ENCODE results near the gene PSD4.

Gene PSD4

GRCh38 chr2:113236367-113237159, 62.8 kb downstream of the PSD4 start:
- Histone ChIP-seq H3K9ac (ENCODE audit: low read depth, low read length, poor library complexity, severe bottlenecking) (no peak overlapping the region), H3K4me2 (ENCODE audit: low read depth, low read length, poor library complexity, severe bottlenecking) (no peak overlapping the region), H3K9me3 (ENCODE audit: insufficient read depth, low read depth, low read length) (no peaks in the 10 kb centered on the region), H3K4me3 (ENCODE audit: low read length, poor library complexity, severe bottlenecking) (no peak overlapping the region), H3F3A (ENCODE audit: low read depth) (no peaks in the 10 kb centered on the region), H3K27me3 (ENCODE audit: insufficient read depth, low read length, poor library complexity, severe bottlenecking) (no peaks in the 10 kb centered on the region), H3K36me3 (ENCODE audit: insufficient read depth, low read length) (no peaks in the 10 kb centered on the region), H4K20me1 (ENCODE audit: insufficient read depth, low read length, poor library complexity, severe bottlenecking) (no peaks in the 10 kb centered on the region), H3K4me1 (ENCODE audit: insufficient read depth, low read length, poor library complexity, severe bottlenecking) (peaks cover 13% of the 10 kb centered on the region), H3K79me2 (ENCODE audit: insufficient read depth, low read length) (no peaks in the 10 kb centered on the region), H2AFZ (ENCODE audit: low read length) (no peak overlapping the region), H3K9me2 (replicated peaks; ENCODE audit: low read depth, low read length) (no peaks in the 10 kb centered on the region)
- TF ChIP-seq, protein P1, sequence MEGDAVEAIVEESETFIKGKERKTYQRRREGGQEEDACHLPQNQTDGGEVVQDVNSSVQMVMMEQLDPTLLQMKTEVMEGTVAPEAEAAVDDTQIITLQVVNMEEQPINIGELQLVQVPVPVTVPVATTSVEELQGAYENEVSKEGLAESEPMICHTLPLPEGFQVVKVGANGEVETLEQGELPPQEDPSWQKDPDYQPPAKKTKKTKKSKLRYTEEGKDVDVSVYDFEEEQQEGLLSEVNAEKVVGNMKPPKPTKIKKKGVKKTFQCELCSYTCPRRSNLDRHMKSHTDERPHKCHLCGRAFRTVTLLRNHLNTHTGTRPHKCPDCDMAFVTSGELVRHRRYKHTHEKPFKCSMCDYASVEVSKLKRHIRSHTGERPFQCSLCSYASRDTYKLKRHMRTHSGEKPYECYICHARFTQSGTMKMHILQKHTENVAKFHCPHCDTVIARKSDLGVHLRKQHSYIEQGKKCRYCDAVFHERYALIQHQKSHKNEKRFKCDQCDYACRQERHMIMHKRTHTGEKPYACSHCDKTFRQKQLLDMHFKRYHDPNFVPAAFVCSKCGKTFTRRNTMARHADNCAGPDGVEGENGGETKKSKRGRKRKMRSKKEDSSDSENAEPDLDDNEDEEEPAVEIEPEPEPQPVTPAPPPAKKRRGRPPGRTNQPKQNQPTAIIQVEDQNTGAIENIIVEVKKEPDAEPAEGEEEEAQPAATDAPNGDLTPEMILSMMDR (conservative IDR thresholded peaks at IDR 0.05; ENCODE audit: low read length), result no peak
- TF ChIP-seq EZH2phosphoT487 (IDR thresholded peaks at IDR 0.05; ENCODE audit: borderline replicate concordance), result no peak

DNA sequence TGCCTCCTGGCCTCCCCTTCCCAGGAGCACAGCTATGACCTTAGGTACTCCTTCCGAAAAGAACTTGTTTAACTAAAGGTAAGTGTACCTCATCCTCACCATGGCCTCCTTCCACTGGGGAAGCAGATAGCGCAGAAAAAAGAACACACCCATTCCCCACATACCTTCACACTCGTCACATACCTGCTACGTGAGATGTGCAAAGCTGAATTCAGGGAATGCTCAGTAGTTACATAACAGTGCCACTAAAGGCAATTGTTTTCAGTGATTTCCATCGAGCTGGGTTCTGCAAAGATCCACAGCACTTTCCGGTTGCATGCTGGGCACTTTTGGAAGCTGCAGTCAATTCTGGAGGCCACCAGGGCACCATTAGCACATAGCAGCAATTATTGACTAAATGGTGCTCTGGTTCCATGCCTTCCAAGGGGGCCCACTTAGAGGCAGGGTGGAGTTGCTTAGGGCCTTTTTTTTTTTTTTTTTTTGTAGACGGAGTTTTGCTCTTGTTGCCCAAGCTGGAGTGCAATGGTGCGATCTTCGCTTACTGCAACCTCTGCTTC, 63.9 kb downstream of the PSD4 start:
- H4K20me1 ChIP-seq (ENCODE audit: insufficient read depth, low read length, poor library complexity, severe bottlenecking), result no peaks in the 10 kb centered on the region
- H3K9me3 ChIP-seq (ENCODE audit: insufficient read depth, low read depth, low read length), result no peaks in the 10 kb centered on the region
- no peak overlapping the region for H3K9ac ChIP-seq (ENCODE audit: low read depth, low read length, poor library complexity, severe bottlenecking)
- no peak overlapping the region for H3K4me2 ChIP-seq (ENCODE audit: low read depth, low read length, poor library complexity, severe bottlenecking)
- no peaks in the 10 kb centered on the region for H3K9me2 ChIP-seq (replicated peaks; ENCODE audit: low read depth, low read length)
- H3K36me3 ChIP-seq (ENCODE audit: insufficient read depth, low read length), result no peaks in the 10 kb centered on the region
- H3K27me3 ChIP-seq (ENCODE audit: insufficient read depth, low read length, poor library complexity, severe bottlenecking), result no peaks in the 10 kb centered on the region
- H3K79me2 ChIP-seq (ENCODE audit: insufficient read depth, low read length), result no peaks in the 10 kb centered on the region
- H3K4me1 ChIP-seq (ENCODE audit: insufficient read depth, low read length, poor library complexity, severe bottlenecking), result peaks cover 13% of the 10 kb centered on the region
- TF ChIP-seq, protein P1 (conservative IDR thresholded peaks at IDR 0.05; ENCODE audit: low read length), result no peak
- TF ChIP-seq EZH2phosphoT487 (IDR thresholded peaks at IDR 0.05; ENCODE audit: borderline replicate concordance), result no peak
- H2AFZ ChIP-seq (ENCODE audit: low read length), result no peak overlapping the region
- no peaks in the 10 kb centered on the region for H3F3A ChIP-seq (ENCODE audit: low read depth)
- no peak overlapping the region for H3K4me3 ChIP-seq (ENCODE audit: low read length, poor library complexity, severe bottlenecking)

DNA sequence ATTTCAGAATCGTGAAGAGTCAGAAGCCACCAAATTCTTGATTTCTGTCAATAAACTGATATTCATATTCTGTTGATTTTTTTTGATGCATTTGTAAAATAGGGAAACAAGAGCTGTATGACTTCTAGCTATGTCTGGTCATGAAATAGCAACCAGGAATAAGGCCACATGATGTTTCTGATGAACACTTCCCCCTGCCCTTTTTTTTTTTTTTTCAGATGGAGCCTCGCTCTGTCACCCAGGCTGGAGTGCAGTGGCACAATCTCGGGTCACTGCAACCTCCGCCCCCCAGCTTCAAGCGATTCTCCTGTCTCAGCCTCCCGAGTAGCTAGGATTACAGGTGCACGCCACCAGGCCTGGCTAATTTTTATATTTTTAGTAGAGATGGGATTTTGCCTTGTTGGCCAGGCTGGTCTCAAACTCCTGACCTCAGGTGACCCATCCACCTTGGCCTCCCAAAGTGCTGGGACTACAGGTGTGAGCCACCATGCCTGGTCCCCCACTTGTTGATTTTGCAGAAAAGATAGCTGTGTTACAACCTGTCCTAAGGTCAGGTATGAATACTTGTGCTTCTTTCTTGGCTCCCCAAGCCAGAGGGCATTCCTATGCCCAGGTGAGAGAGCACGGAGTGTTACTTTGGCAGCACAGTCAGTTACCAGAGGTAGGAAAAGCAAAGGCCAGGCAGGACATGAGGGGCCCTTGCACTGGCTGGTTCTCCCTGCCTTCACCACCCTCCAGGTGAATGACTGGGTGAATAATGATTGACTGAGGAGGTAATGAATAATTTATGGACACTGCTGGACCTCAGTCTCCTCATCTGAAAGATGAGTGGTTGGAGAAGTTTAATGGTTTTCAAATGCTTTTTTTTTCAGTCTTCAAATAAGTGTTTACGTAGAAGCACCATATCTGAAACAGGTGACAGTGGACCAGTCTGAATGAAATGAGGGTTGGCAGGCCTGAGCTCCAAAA, 65.4 kb downstream of the PSD4 start:
- no peak overlapping the region for H3K4me3 ChIP-seq (ENCODE audit: low read length, poor library complexity, severe bottlenecking)
- TF ChIP-seq, protein P1 (conservative IDR thresholded peaks at IDR 0.05; ENCODE audit: low read length), result no peak
- TF ChIP-seq EZH2phosphoT487 (IDR thresholded peaks at IDR 0.05; ENCODE audit: borderline replicate concordance), result no peak
- H3K4me1 ChIP-seq (ENCODE audit: insufficient read depth, low read length, poor library complexity, severe bottlenecking), result peaks cover 13% of the 10 kb centered on the region
- no peaks in the 10 kb centered on the region for H3K9me3 ChIP-seq (ENCODE audit: insufficient read depth, low read depth, low read length)
- no peak overlapping the region for H3K9ac ChIP-seq (ENCODE audit: low read depth, low read length, poor library complexity, severe bottlenecking)
- H2AFZ ChIP-seq (ENCODE audit: low read length), result no peak overlapping the region
- no peaks in the 10 kb centered on the region for H3K9me2 ChIP-seq (replicated peaks; ENCODE audit: low read depth, low read length)
- H3K4me2 ChIP-seq (ENCODE audit: low read depth, low read length, poor library complexity, severe bottlenecking), result peak overlapping the region; percentile 40
- no peaks in the 10 kb centered on the region for H3K79me2 ChIP-seq (ENCODE audit: insufficient read depth, low read length)
- H4K20me1 ChIP-seq (ENCODE audit: insufficient read depth, low read length, poor library complexity, severe bottlenecking), result no peaks in the 10 kb centered on the region
- no peaks in the 10 kb centered on the region for H3K27me3 ChIP-seq (ENCODE audit: insufficient read depth, low read length, poor library complexity, severe bottlenecking)
- no peaks in the 10 kb centered on the region for H3K36me3 ChIP-seq (ENCODE audit: insufficient read depth, low read length)
- no peaks in the 10 kb centered on the region for H3F3A ChIP-seq (ENCODE audit: low read depth)

All from Loucy (cell line).